Central memory CD8-positive, alpha-beta T cell (primary cell): ENCODE measurements around the gene CABS1.

Experiments
- ATAC-seq: fragments of 150-1000 bp; cut with Tn5 transposase; replicated peaks from 2 replicates; pipeline ENCODE4 v1.10.0; 2022; ENCODE audit warnings: mild to moderate bottlenecking, moderate FRiP score, moderate number of reproducible peaks; ENCODE audit not compliant: poor library complexity, severe bottlenecking; ENCODE audit errors: extremely low read depth
- DNase-seq, 2 donors: peaks; one replicate each; pipeline ENCODE4 v3.0.0; 2021; ENCODE audit warnings: low spot score in 2 of 2
- H3K27ac Mint-ChIP-seq: one replicate; pipeline ENCODE4 v1.8.0; 2022; ENCODE audit warnings: low read depth, mild to moderate bottlenecking, moderate library complexity, mixed read lengths
- H3K27me3 Mint-ChIP-seq: one replicate; pipeline ENCODE4 v1.8.0; 2022; ENCODE audit warnings: mixed read lengths
- H3K36me3 Mint-ChIP-seq: one replicate; pipeline ENCODE4 v1.8.0; 2022; ENCODE audit warnings: mild to moderate bottlenecking, moderate library complexity, mixed read lengths; ENCODE audit not compliant: insufficient read depth
- H3K4me1 Mint-ChIP-seq: one replicate; pipeline ENCODE4 v1.8.0; 2022; ENCODE audit warnings: mixed read lengths
- H3K4me3 Mint-ChIP-seq: one replicate; pipeline ENCODE4 v1.8.0; 2022; ENCODE audit warnings: mild to moderate bottlenecking, moderate library complexity, mixed read lengths
- H3K9me3 Mint-ChIP-seq: one replicate; pipeline ENCODE4 v1.8.0; 2022; ENCODE audit warnings: mixed read lengths

CABS1 gene

DNA sequence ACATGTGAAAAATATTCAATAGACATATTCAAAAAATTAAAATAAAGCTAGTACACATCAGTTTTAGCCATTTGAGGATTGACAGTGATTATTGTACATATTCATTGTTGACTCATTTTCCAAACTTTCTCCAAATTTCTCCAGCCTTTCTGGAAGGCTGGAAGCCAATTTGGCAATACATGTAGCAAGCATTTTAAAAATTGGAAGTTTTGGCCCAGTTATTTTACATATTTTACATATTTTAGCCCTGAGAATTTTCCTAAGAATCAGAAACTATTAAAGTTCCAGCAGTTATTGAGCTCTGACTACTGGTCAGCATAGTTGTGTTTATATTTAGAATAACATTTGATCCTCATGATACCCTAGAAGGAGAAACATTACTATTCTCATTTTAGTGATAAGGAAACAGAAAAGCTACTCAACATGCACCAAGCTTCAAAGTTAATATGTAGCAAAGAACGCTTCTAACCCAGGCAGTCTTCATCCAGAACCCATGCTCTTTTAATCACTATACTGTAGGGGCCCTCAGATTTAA is 3.2 kb downstream of the CABS1 start:
- ATAC-seq (no peak), DNase-seq (no peak)
- Mint-ChIP-seq H3K9me3 (peaks cover 6% of the 10 kb centered on the region), H3K4me1 (no peaks in the 10 kb centered on the region), H3K27ac (no peak overlapping the region), H3K4me3 (no peak overlapping the region), H3K27me3 (no peaks in the 10 kb centered on the region), H3K36me3 (peaks cover 1% of the 10 kb centered on the region)

DNA sequence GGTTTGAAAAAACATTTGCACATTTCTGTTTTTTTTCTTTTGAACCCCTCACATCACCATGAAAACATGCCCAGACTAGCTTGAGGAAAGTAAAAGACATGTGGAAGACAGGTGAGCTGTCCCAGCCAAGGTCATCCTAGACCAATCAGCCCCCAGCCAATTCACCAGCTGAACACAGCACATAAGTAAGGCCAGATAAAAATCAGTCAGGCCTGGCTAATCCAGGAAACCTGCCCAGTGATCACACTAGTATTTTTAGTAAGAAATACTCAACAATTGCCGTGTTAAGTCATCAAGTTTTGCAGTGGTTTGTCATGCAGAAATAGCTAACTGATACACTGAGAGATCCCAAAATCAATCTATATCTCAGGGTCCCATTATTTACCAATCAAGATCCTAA is 21.4 kb downstream of the CABS1 start:
- Mint-ChIP-seq H3K36me3 (no peaks in the 10 kb centered on the region), H3K4me3 (no peak overlapping the region), H3K4me1 (no peaks in the 10 kb centered on the region), H3K27ac (no peak overlapping the region), H3K27me3 (no peaks in the 10 kb centered on the region), H3K9me3 (peaks cover 4% of the 10 kb centered on the region)
- ATAC-seq (no peak), DNase-seq (no peak)

DNA sequence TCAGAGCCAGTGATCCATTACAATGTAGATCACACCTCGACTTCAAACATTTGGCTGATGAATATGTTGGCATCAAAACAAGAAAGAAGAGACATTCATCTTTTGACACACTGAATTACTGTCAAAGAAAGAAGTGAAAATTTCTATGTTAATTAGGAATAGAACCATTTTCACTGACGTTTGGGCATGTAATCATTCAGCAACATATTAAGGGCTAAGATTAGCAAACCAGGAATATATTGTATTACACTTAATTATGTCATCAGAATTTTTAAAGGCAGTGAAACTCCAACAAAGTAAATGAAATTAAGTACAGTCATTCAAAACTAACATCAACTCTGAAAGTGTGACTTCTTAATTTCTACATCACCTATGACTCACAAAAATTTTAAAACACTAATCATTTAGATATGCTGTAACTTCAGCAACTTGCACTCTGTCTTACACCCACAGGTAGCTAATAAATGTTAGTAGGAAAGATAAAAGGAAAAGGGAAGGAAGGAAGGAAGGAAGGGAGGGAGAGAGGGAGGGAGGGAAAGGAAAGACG is 24.4 kb downstream of the CABS1 start:
- no peaks in the 10 kb centered on the region for H3K9me3 Mint-ChIP-seq
- no peak overlapping the region for H3K27ac Mint-ChIP-seq
- H3K27me3 Mint-ChIP-seq: no peaks in the 10 kb centered on the region
- ATAC-seq: no peak
- no peaks in the 10 kb centered on the region for H3K36me3 Mint-ChIP-seq
- no peak overlapping the region for H3K4me3 Mint-ChIP-seq
- H3K4me1 Mint-ChIP-seq: no peaks in the 10 kb centered on the region
- DNase-seq: no peak

DNA sequence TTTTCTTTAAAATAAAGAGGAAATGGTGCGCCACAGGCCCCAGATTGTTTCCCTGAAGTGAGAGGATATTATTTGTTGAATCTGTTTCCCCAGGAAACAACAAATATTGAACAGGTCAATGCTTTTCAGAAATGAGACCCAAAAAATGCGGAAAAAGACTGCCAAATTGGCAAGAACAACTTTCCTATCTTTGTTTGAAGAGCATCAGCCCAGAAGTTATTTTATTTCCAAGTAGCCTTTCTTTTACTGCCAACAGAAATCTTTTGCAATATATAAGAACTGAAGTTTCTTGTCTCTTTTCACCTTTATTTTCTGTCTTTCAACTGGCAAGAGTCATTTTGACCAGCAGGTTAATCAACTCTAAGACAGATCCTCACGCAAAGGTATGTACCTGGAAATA is 25.7 kb downstream of the CABS1 start, which contains the start of gene SMR3A:
Gene SMR3A, plus strand, starts transcription at position 301 of the 400 bp plus-strand sequence. CDS start 1,356 bp downstream, outside the sequence.
- Mint-ChIP-seq H3K9me3 (peaks cover 2% of the 10 kb centered on the region), H3K27me3 (no peaks in the 10 kb centered on the region), H3K4me3 (no peak within 1 kb of the TSS), H3K27ac (no peak within 1 kb of the TSS), H3K36me3 (no peaks in the 10 kb centered on the region), H3K4me1 (no peaks in the 10 kb centered on the region)
- ATAC-seq (no peak), DNase-seq (no peak)

DNA sequence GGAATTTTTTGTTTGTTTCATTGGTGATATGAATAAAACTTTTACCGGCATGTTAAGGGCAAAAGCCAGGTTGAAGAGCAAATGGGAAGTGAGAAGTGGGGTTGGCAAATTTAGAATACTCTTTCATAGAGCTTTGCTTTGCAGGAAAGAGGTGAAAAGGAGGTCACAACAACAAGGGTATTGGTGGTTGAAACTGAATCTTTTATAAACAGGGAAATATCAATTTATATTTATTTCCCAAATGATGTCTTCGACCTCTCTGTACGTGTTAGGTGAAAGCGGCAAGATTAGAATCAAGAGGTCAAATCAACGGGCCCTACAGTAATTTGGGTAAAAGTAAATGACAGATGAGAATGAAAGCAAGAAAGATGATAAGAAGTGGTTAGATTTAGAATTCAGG is 29.2 kb downstream of the CABS1 start:
- Mint-ChIP-seq H3K9me3 (peaks cover 5% of the 10 kb centered on the region), H3K4me1 (no peaks in the 10 kb centered on the region), H3K4me3 (no peak overlapping the region), H3K27me3 (no peaks in the 10 kb centered on the region), H3K27ac (no peak overlapping the region), H3K36me3 (no peaks in the 10 kb centered on the region)
- ATAC-seq: no peak
- DNase-seq: no peak

DNA sequence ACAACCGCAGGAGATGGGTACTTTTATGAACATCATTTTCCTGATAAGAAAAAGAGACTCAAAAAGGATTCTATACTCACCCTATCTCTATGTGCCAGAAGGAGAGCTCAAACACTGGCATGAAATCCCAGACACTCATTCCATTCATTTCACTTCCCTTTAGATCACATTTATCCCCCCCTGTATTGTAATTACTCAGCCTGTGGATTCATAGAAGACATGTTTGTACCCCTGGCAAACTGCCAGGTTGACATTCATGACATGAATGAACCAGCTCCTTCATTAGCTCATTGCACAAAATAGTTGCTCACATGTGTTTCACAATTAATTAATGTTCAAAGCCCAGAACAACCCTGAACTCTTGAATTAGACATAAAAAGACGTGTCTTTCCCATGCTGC is 30.7 kb downstream of the CABS1 start:
- DNase-seq: no peak
- H3K27ac Mint-ChIP-seq: no peak overlapping the region

DNA sequence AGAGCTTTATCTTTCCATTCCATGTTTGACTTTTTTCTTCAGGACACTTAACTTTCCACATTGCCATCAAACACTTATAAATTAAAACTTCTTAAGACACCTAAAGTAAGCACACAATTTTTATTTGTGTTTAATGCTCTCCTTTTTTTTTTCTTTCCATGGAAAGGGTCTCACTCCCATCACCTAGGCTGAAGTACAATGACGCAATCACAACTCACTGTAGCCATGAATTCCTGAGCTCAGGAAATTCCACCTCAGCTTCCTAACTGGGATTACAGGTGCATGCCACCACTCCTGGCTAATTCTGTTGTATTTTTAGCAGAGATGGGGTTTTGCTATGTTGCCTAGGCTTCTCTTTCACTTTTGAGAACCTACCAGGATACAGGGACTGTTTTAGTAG is 33.0 kb downstream of the CABS1 start:
- ATAC-seq (no peak), DNase-seq (no peak)
- H3K4me1 Mint-ChIP-seq: no peaks in the 10 kb centered on the region
- peaks cover 5% of the 10 kb centered on the region for H3K9me3 Mint-ChIP-seq
- H3K36me3 Mint-ChIP-seq: no peaks in the 10 kb centered on the region
- no peak overlapping the region for H3K27ac Mint-ChIP-seq
- H3K4me3 Mint-ChIP-seq: no peak overlapping the region
- H3K27me3 Mint-ChIP-seq: no peaks in the 10 kb centered on the region

More for the DNA sequence above, 30.7 kb downstream of the CABS1 start:
- no peaks in the 10 kb centered on the region for H3K27me3 Mint-ChIP-seq
- H3K9me3 Mint-ChIP-seq: peaks cover 5% of the 10 kb centered on the region
- no peaks in the 10 kb centered on the region for H3K36me3 Mint-ChIP-seq
- ATAC-seq: no peak
- H3K4me1 Mint-ChIP-seq: no peaks in the 10 kb centered on the region
- H3K4me3 Mint-ChIP-seq: no peak overlapping the region

DNA sequence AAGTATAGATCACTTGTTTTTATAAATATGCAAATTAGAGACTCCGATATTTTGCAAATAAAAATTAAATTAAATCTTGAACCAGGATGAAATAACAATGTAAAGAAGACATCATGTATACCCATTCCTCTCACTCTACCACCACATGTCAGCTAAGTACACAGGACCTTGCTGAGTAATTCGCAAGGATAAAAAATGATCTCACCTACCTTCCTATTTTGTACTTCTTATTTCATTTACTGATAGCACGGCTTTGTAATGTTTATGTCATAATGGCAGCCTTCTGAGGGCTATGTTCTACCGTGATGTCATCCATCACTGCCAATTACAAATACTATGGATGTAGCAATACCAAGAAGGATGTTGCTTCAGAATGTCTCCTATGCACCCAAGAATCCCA is 37.2 kb downstream of the CABS1 start:
- H3K27ac Mint-ChIP-seq: no peak overlapping the region
- no peaks in the 10 kb centered on the region for H3K4me1 Mint-ChIP-seq
- H3K4me3 Mint-ChIP-seq: no peak overlapping the region
- H3K27me3 Mint-ChIP-seq: no peaks in the 10 kb centered on the region
- ATAC-seq (no peak), DNase-seq (no peak)
- H3K9me3 Mint-ChIP-seq: peaks cover 5% of the 10 kb centered on the region
- H3K36me3 Mint-ChIP-seq: no peaks in the 10 kb centered on the region

DNA sequence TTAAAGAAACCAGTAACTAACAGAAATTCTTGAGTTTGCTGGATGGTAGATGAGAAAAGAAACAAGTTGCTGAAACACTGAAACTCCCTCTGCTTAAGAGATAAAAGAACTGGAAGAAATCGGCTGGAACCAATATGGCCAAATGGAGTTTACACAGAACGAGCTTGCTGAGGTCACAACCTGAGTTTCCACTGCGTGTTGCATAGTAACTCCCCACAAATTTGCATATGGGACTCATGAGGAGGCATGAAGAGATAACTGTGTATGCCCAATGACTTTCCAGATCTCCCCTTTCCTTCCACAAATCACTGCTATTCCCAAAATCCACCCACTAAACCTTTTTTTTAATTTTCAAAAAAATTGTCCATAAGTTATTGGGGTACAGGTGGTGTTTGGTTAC is 38.0 kb downstream of the CABS1 start:
- no peak overlapping the region for H3K27ac Mint-ChIP-seq
- H3K9me3 Mint-ChIP-seq: peaks cover 5% of the 10 kb centered on the region
- ATAC-seq (no peak), DNase-seq (no peak)
- no peaks in the 10 kb centered on the region for H3K27me3 Mint-ChIP-seq
- no peaks in the 10 kb centered on the region for H3K36me3 Mint-ChIP-seq
- H3K4me1 Mint-ChIP-seq: no peaks in the 10 kb centered on the region
- no peak overlapping the region for H3K4me3 Mint-ChIP-seq

DNA sequence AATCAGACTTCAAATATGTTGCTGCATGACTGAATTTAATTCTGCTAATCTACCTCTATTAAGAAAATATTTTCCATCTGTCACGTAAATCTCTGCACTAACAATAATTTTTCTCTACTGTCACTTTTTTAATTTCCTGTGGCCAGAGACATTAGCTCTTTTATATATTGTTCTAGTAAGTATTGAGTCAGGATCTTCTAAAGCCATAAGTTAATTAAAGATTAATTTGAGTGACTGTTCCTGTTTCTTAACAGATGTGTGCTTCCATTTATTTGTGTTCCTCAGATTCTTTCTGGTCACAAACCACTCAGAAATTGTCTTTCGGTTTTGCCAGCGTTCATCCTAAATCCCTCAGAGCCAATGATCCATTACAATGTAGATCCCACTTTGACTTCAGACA is 45.8 kb downstream of the CABS1 start:
- no peak overlapping the region for H3K4me3 Mint-ChIP-seq
- no peak overlapping the region for H3K27ac Mint-ChIP-seq

DNA sequence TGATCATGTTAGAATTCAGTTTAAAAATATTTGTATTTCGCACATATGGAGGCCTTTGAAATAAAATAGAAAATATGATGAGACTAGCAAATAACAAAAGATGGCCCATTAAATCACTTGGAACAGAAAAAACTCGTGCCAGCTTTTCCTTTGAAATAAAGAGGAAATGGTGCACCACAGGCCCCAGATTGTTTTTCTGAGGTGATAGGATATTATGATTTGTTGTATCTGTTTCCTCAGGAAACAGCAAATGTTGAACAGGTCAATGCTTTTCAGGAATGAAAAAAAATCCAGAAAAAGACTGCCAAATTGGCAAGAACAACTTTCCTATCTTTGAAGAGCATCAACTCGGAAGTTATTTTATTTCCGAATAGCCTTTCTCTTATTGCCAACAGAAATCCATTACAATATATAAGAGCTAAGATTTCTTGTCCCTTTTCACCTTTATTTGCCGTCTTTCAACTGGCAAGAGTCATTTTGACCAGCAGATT is 48.0 kb downstream of the CABS1 start, which contains the start of gene SMR3B:
Gene SMR3B, plus strand, starts transcription at position 441 of the 491 bp plus-strand sequence. CDS start 1,380 bp downstream, outside the sequence.
- peaks cover 7% of the 10 kb centered on the region for H3K9me3 Mint-ChIP-seq
- no peak within 1 kb of the TSS for H3K4me3 Mint-ChIP-seq
- H3K4me1 Mint-ChIP-seq: no peaks in the 10 kb centered on the region
- H3K36me3 Mint-ChIP-seq: no peaks in the 10 kb centered on the region
- no peak within 1 kb of the TSS for H3K27ac Mint-ChIP-seq
- no peak for DNase-seq
- no peak for ATAC-seq
- no peaks in the 10 kb centered on the region for H3K27me3 Mint-ChIP-seq

More for the DNA sequence above, 45.8 kb downstream of the CABS1 start:
- H3K27me3 Mint-ChIP-seq: no peaks in the 10 kb centered on the region
- no peak for DNase-seq
- no peaks in the 10 kb centered on the region for H3K36me3 Mint-ChIP-seq
- H3K4me1 Mint-ChIP-seq: no peaks in the 10 kb centered on the region
- no peak for ATAC-seq
- no peaks in the 10 kb centered on the region for H3K9me3 Mint-ChIP-seq
